Tibial nerve (tissue), 4 donors: ENCODE data around the gene SSTR3. TPM values are rescaled to one million over a fixed set of nuclear protein-coding genes. Genes with fewer than 3 reads are reported as not detected.

Source experiments
- DNase-seq, 2 donors: peaks; one replicate each; pipeline ENCODE4 v3.0.0-alpha.2; 2019; ENCODE audit warnings: low spot score in 2 of 2
- H3K27ac ChIP-seq, 4 donors: fragments of 200-600 bp; sonication (generic) in 3 of 4; one replicate each; pipeline ENCODE4 v1.5.1; 2017 to 2019; ENCODE audit warnings: mild to moderate bottlenecking in 1 of 4
- H3K27me3 ChIP-seq, 2 donors: fragments of 200-600 bp; sonication (generic) in 1 of 2; one replicate each; pipeline versions ENCODE4 v1.5.1 to v1.6.0; 2017 to 2019
- H3K36me3 ChIP-seq, 3 donors: fragments of 200-600 bp; sonication (generic); one replicate each; pipeline ENCODE4 v1.5.1; 2018 to 2019
- H3K4me1 ChIP-seq, 4 donors: fragments of 200-600 bp; sonication (generic) in 3 of 4; one replicate each; pipeline ENCODE4 v1.5.1; 2017 to 2019
- H3K4me3 ChIP-seq, 4 donors: fragments of 200-600 bp; sonication (generic) in 3 of 4; one replicate each; pipeline ENCODE4 v1.5.1; 2017 to 2019; ENCODE audit warnings: mild to moderate bottlenecking in 1 of 4, moderate library complexity in 1 of 4
- H3K9me3 ChIP-seq, 4 donors: fragments of 200-600 bp; sonication (generic) in 3 of 4; one replicate each; pipeline ENCODE4 v1.5.1; 2017 to 2019
- EP300 ChIP-seq, 2 donors: sonication (generic); formaldehyde crosslinking; IDR thresholded peaks; one replicate each; pipeline ENCODE4 v1.6.1; 2017; ENCODE audit warnings: antibody characterized with exemption in 2 of 2, mild to moderate bottlenecking in 1 of 2
- POLR2A ChIP-seq, 2 donors: fragments of 450-650 bp; IDR thresholded peaks; one replicate each; pipeline ENCODE4 v1.6.1; 2017; ENCODE audit warnings: antibody characterized with exemption in 2 of 2, mild to moderate bottlenecking in 2 of 2, moderate library complexity in 2 of 2
- WGBS, 2 donors: methylation state at CpG; one replicate each; pipeline ENCODE4 v1.1.5; 2018; 5-methylcytosine and 5-hydroxymethylcytosine counted together
- total RNA-seq, 4 donors: library from RNA; depleted of rRNA; stranded (reverse); fragments of >200 nt; gene quantifications; one replicate each; pipeline ENCODE4 v1.1.0, GENCODE V29; 2016
- TF ChIP-seq, protein P1 (sequence below), 5 experiments: fragments of 200-600 bp in 3 of 5; fragments of 450-650 bp in 2 of 5; sonication (generic) in 3 of 5; IDR thresholded peaks; one replicate each; pipeline ENCODE4 v1.5.1; 2016 to 2019; ENCODE audit warnings: antibody characterized with exemption in 5 of 5, mild to moderate bottlenecking in 3 of 5, moderate library complexity in 2 of 5

Gene SSTR3
- total RNA-seq, 4 donors from 2014 or later: not detected

DNA sequence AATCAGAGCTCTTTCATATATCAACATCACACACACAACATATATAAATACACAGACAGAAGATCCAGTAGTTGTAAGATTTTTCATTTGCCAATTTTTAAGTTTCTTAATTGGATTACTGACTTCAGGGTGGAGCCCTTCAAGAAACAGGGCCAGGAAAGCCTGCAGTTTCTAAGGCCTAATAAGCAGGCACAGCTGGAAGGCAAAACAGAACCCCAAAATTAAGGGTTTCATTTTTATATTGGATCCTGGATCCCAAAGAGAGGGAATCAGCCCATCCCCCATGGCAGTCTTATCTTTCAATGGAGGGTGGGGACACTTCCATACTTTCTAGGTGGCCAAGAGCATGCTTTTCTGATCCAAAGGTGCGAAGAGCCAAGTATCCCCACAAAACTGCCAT, 19.5 kb downstream of the SSTR3 start:
- Histone ChIP-seq H3K27ac (no peak overlapping the region), H3K27me3 (no peaks in the 10 kb centered on the region), H3K4me3 (no peak overlapping the region), H3K4me1 (peaks cover 7 to 39% (median 29%) of the 10 kb centered on the region in 4 donors), H3K9me3 (no peaks in the 10 kb centered on the region), H3K36me3 (no peaks in the 10 kb centered on the region)
- WGBS, 2 donors: 95 to 100% methylated on average over 1 of the region's 1 CpG
- DNase-seq: no peak
- no peak for TF ChIP-seq EP300 (IDR thresholded peaks at IDR 0.05)
- no peak for TF ChIP-seq POLR2A (IDR thresholded peaks at IDR 0.05)
- TF ChIP-seq, protein P1, sequence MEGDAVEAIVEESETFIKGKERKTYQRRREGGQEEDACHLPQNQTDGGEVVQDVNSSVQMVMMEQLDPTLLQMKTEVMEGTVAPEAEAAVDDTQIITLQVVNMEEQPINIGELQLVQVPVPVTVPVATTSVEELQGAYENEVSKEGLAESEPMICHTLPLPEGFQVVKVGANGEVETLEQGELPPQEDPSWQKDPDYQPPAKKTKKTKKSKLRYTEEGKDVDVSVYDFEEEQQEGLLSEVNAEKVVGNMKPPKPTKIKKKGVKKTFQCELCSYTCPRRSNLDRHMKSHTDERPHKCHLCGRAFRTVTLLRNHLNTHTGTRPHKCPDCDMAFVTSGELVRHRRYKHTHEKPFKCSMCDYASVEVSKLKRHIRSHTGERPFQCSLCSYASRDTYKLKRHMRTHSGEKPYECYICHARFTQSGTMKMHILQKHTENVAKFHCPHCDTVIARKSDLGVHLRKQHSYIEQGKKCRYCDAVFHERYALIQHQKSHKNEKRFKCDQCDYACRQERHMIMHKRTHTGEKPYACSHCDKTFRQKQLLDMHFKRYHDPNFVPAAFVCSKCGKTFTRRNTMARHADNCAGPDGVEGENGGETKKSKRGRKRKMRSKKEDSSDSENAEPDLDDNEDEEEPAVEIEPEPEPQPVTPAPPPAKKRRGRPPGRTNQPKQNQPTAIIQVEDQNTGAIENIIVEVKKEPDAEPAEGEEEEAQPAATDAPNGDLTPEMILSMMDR (IDR thresholded peaks at IDR 0.05): no peak

DNA sequence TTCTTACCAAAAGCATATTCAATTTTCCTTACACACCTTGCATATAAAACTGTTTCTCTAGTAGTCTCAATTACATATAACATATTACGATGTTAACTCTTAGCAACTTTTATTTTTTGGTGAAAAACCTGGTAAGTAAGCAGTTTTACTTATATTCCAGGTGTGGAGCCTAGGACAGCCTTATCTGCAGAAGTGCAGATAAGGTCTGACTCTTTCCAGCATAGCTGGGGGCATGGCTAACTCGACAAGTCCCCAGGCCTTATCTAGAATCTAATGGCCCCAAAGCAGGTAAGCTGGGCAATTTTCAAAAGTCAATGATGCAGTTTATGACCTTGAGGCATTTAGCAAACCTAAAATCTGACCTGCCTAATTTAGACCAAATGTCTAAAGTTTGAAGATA, 20.1 kb downstream of the SSTR3 start:
- Histone ChIP-seq H3K9me3 (no peaks in the 10 kb centered on the region), H3K27ac (no peak overlapping the region), H3K27me3 (no peaks in the 10 kb centered on the region), H3K4me3 (no peak overlapping the region), H3K4me1 (peaks cover 3 to 39% (median 29%) of the 10 kb centered on the region in 4 donors), H3K36me3 (no peaks in the 10 kb centered on the region)
- no peak for DNase-seq
- WGBS, 2 donors: 88 to 93% methylated on average over 2 of the region's 2 CpGs
- TF ChIP-seq, protein P1 (IDR thresholded peaks at IDR 0.05): no peak
- no peak for TF ChIP-seq POLR2A (IDR thresholded peaks at IDR 0.05)
- no peak for TF ChIP-seq EP300 (IDR thresholded peaks at IDR 0.05)

DNA sequence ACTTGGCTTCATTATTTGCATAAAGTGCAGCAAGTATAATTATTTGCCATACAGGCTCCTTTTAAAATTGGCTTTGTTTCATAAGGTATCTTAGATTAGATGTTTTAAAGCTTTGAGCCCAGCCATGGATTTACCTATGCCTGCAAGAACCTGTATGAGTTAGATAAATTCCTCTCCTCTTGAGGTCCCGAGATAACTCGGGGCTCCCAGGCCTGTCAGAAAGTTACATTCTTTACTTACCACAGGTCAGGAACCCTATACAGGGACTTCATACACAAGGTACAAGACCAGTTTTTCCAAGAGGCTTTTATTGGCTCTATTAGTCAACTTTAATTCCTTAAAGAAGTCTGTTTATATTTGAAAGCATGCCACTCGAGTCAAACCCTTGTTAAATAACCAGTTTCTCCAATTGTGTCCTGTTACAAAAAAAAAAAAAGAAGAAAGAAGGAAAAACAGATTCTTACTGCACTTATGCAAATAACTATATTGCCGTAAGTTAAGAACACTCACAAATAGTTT, 22.0 kb downstream of the SSTR3 start:
- Histone ChIP-seq H3K27me3 (no peaks in the 10 kb centered on the region), H3K9me3 (no peaks in the 10 kb centered on the region), H3K36me3 (no peaks in the 10 kb centered on the region), H3K4me1 (peaks cover 0 to 35% (median 26%) of the 10 kb centered on the region in 4 donors), H3K27ac (no peak overlapping the region), H3K4me3 (no peak overlapping the region)
- TF ChIP-seq EP300 (IDR thresholded peaks at IDR 0.05) (no peak), POLR2A (IDR thresholded peaks at IDR 0.05) (no peak)
- TF ChIP-seq, protein P1 (IDR thresholded peaks at IDR 0.05): no peak
- 43 to 79% methylated on average over 4 of the region's 4 CpGs for WGBS, 2 donors
- no peak for DNase-seq

DNA sequence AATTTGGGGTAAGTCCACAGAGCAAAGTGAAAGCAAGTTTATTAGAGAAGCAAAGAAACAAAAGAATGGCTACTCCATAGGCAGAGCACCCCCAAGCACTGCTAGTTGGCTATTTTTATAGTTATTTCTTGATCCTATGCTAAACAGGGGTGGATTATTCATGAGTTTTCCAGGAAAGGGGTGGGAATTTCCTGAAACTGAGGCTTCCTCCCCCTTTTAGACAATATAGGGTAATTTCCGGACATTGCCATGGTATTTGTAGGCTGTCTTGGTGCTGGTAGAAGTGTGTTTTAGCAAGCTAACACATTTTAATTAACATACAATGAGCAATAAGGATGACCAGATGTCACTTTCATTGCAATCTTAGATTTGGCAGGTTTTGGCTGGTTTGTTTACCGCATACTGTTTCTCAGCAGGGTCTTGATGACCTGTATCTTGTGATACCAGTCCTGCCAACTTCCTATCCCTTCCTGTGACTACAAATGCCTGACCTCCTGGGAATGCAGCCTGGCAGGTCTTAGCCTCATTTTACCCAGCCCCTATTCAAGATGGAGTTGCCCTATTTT, 23.3 kb downstream of the SSTR3 start:
- no peaks in the 10 kb centered on the region for H3K27me3 ChIP-seq

More for the DNA sequence above, 23.3 kb downstream of the SSTR3 start:
- H3K9me3 ChIP-seq: no peaks in the 10 kb centered on the region
- peak overlapping the region in 2 of 4 donors; percentile 35 to 49 for H3K4me3 ChIP-seq
- H3K27ac ChIP-seq: peak overlapping the region in 3 of 4 donors; percentile 52 to 92 (median 84)
- TF ChIP-seq EP300 (IDR thresholded peaks at IDR 0.05) (no peak), POLR2A (IDR thresholded peaks at IDR 0.05) (no peak)
- TF ChIP-seq, protein P1 (IDR thresholded peaks at IDR 0.05): no peak
- H3K4me1 ChIP-seq: peaks cover 0 to 35% (median 26%) of the 10 kb centered on the region in 4 donors
- no peak for DNase-seq
- H3K36me3 ChIP-seq: peaks cover 0 to 5% (median 0%) of the 10 kb centered on the region in 3 donors
- WGBS, 2 donors: 42 to 46% methylated on average over 2 of the region's 2 CpGs
